HL-60 (cell line): Measurements from ENCODE around the gene ELP2.

Experiments
- DNase-seq, 2 experiments: peaks; one replicate each; pipeline ENCODE4 v3.0.0-alpha.2; 2010 to 2020; ENCODE audit warnings: low read depth in 1 of 2, low spot score in 1 of 2
- H3K27ac ChIP-seq: fragments of 250-450 bp; sonication (Bioruptor Pico); replicated peaks from 2 replicates; pipeline ENCODE4 v1.5.1; 2020; ENCODE audit warnings: mild to moderate bottlenecking, moderate library complexity
- H3K27me3 ChIP-seq: fragments of 250-450 bp; sonication (Bioruptor Pico); 2 replicates; pipeline ENCODE4 v1.5.1; 2021; ENCODE audit warnings: mild to moderate bottlenecking, moderate library complexity; ENCODE audit not compliant: insufficient read depth, poor library complexity, severe bottlenecking
- H3K4me3 ChIP-seq: replicated peaks from 2 replicates; pipeline ENCODE4 v1.5.1; 2011; ENCODE audit warnings: mild to moderate bottlenecking, control low read depth, low read length; ENCODE audit not compliant: insufficient read depth
- CTCF ChIP-seq: IDR thresholded peaks from one replicate; pipeline ENCODE4 v1.5.1; 2011; ENCODE audit warnings: low read length, control low read depth, inconsistent platforms; ENCODE audit not compliant: insufficient read depth
- GABPA ChIP-seq: IDR thresholded peaks from 2 replicates; pipeline ENCODE4 v1.6.1; 2012; ENCODE audit warnings: low read depth
- POLR2AphosphoS5 ChIP-seq: IDR thresholded peaks from 2 replicates; pipeline ENCODE4 v1.6.1; 2012; ENCODE audit warnings: low read depth
- REST ChIP-seq: IDR thresholded peaks from 2 replicates; pipeline ENCODE4 v1.6.1; 2012; ENCODE audit warnings: low read depth; ENCODE audit not compliant: insufficient replicate concordance
- SPI1 ChIP-seq: IDR thresholded peaks from 2 replicates; pipeline ENCODE4 v1.6.1; 2012; ENCODE audit warnings: low read depth, mild to moderate bottlenecking, borderline replicate concordance

The ELP2 gene

GRCh38 chr18:36128530-36128870 lies 1.2 kb upstream of the ELP2 start:
- H3K27ac ChIP-seq, result peak overlapping the region; percentile 97
- no peak for DNase-seq
- no peak for TF ChIP-seq SPI1
- peak; percentile 59 for TF ChIP-seq REST
- H3K27me3 ChIP-seq, result no peaks in the 10 kb centered on the region
- peak overlapping the region; percentile 100 for H3K4me3 ChIP-seq

GRCh38 chr18:36128907-36129299 lies 796 bp upstream of the ELP2 start:
- Histone ChIP-seq H3K27me3 (no peaks in the 10 kb centered on the region), H3K27ac (peak overlapping the region; percentile 97), H3K4me3 (peak overlapping the region; percentile 100)
- TF ChIP-seq POLR2AphosphoS5, result 0 out of 2 replicates have a peak, but pooled peaks have one; percentile 18
- TF ChIP-seq CTCF, result no peak
- no peak for TF ChIP-seq REST
- no peak for TF ChIP-seq GABPA
- no peak for TF ChIP-seq SPI1
- no peak for DNase-seq

GRCh38 chr18:36130039-36130831 lies 536 bp downstream of the ELP2 start:
- H3K27ac ChIP-seq, result peak overlapping the region; percentile 97

More at GRCh38 chr18:36130039-36130831, 536 bp downstream of the ELP2 start:
- TF ChIP-seq CTCF, result no peak
- no peak for TF ChIP-seq GABPA
- TF ChIP-seq SPI1, result no peak
- no peak for TF ChIP-seq POLR2AphosphoS5
- no peak for TF ChIP-seq REST
- Histone ChIP-seq H3K27me3 (no peaks in the 10 kb centered on the region), H3K4me3 (peak overlapping the region; percentile 100)
- DNase-seq, result no peak
